ENCODE data around the gene SLC17A9.

Gene SLC17A9

GRCh38 chr20:62980380-62980960 is 28.0 kb downstream of the SLC17A9 start:
- no peaks in the 10 kb centered on the region for H3K36me3 ChIP-seq (ENCODE audit: control insufficient read depth, insufficient read depth, low read length)
- no peaks in the 10 kb centered on the region for H3K9me3 ChIP-seq (ENCODE audit: control insufficient read depth, insufficient read depth, low read depth, low read length)
- peaks cover 32% of the 10 kb centered on the region for H3K4me1 ChIP-seq (ENCODE audit: control insufficient read depth, insufficient read depth, low read length)

GRCh38 chr20:62980970-62981369 is 28.5 kb downstream of the SLC17A9 start:
- Histone ChIP-seq H3K9ac (ENCODE audit: low read length) (no peak overlapping the region), H3K4me1 (ENCODE audit: control insufficient read depth, insufficient read depth, low read length) (peaks cover 28% of the 10 kb centered on the region), H3K27me3 (ENCODE audit: control insufficient read depth, insufficient read depth, low read length) (peaks cover 33% of the 10 kb centered on the region; the same call in 1 of the 2 replicates)

More at GRCh38 chr20:62980380-62980960, 28.0 kb downstream of the SLC17A9 start:
- no peak overlapping the region for H3K27ac ChIP-seq (ENCODE audit: low read depth, low read length)
- no peak overlapping the region for H3K4me3 ChIP-seq (ENCODE audit: low read depth, low read length)
- H3K27me3 ChIP-seq (ENCODE audit: control insufficient read depth, insufficient read depth, low read length): peaks cover 38% of the 10 kb centered on the region
- H3K9ac ChIP-seq (ENCODE audit: low read length): no peak overlapping the region

GRCh38 chr20:62982124-62983075 is 29.9 kb downstream of the SLC17A9 start:
- no peaks in the 10 kb centered on the region for H3K9me3 ChIP-seq (ENCODE audit: control insufficient read depth, insufficient read depth, low read depth, low read length)
- H3K36me3 ChIP-seq (ENCODE audit: control insufficient read depth, insufficient read depth, low read length): no peaks in the 10 kb centered on the region
- H3K9ac ChIP-seq (ENCODE audit: low read length): no peak overlapping the region
- no peak overlapping the region for H3K4me3 ChIP-seq (ENCODE audit: low read depth, low read length)
- peaks cover 35% of the 10 kb centered on the region for H3K4me1 ChIP-seq (ENCODE audit: control insufficient read depth, insufficient read depth, low read length)
- H3K27me3 ChIP-seq (ENCODE audit: control insufficient read depth, insufficient read depth, low read length): peaks cover 29% of the 10 kb centered on the region; the same call in 1 of the 2 replicates
- H3K27ac ChIP-seq (ENCODE audit: low read depth, low read length): no peak overlapping the region

More at GRCh38 chr20:62980970-62981369, 28.5 kb downstream of the SLC17A9 start:
- no peaks in the 10 kb centered on the region for H3K36me3 ChIP-seq (ENCODE audit: control insufficient read depth, insufficient read depth, low read length)
- no peaks in the 10 kb centered on the region for H3K9me3 ChIP-seq (ENCODE audit: control insufficient read depth, insufficient read depth, low read depth, low read length)
- no peak overlapping the region for H3K27ac ChIP-seq (ENCODE audit: low read depth, low read length)
- no peak overlapping the region for H3K4me3 ChIP-seq (ENCODE audit: low read depth, low read length)

GRCh38 chr20:62983210-62983609 is 30.7 kb downstream of the SLC17A9 start:
- Histone ChIP-seq H3K27me3 (ENCODE audit: control insufficient read depth, insufficient read depth, low read length) (peaks cover 30% of the 10 kb centered on the region; the same call in 1 of the 2 replicates), H3K4me3 (ENCODE audit: low read depth, low read length) (no peak overlapping the region), H3K9ac (ENCODE audit: low read length) (no peak overlapping the region), H3K9me3 (ENCODE audit: control insufficient read depth, insufficient read depth, low read depth, low read length) (no peaks in the 10 kb centered on the region), H3K4me1 (ENCODE audit: control insufficient read depth, insufficient read depth, low read length) (peaks cover 35% of the 10 kb centered on the region), H3K27ac (ENCODE audit: low read depth, low read length) (no peak overlapping the region), H3K36me3 (ENCODE audit: control insufficient read depth, insufficient read depth, low read length) (no peaks in the 10 kb centered on the region)

GRCh38 chr20:62984666-62985443 is 32.3 kb downstream of the SLC17A9 start:
- Histone ChIP-seq H3K36me3 (ENCODE audit: control insufficient read depth, insufficient read depth, low read length) (no peaks in the 10 kb centered on the region), H3K27ac (ENCODE audit: low read depth, low read length) (no peak overlapping the region), H3K27me3 (ENCODE audit: control insufficient read depth, insufficient read depth, low read length) (peaks cover 26% of the 10 kb centered on the region; the same call in 1 of the 2 replicates), H3K9me3 (ENCODE audit: control insufficient read depth, insufficient read depth, low read depth, low read length) (no peaks in the 10 kb centered on the region), H3K4me1 (ENCODE audit: control insufficient read depth, insufficient read depth, low read length) (peaks cover 28% of the 10 kb centered on the region), H3K4me3 (ENCODE audit: low read depth, low read length) (no peak overlapping the region), H3K9ac (ENCODE audit: low read length) (no peak overlapping the region)

GRCh38 chr20:62985444-62985778 is 32.9 kb downstream of the SLC17A9 start:
- peaks cover 23% of the 10 kb centered on the region for H3K4me1 ChIP-seq (ENCODE audit: control insufficient read depth, insufficient read depth, low read length)
- peaks cover 25% of the 10 kb centered on the region; the same call in 1 of the 2 replicates for H3K27me3 ChIP-seq (ENCODE audit: control insufficient read depth, insufficient read depth, low read length)
- no peaks in the 10 kb centered on the region for H3K9me3 ChIP-seq (ENCODE audit: control insufficient read depth, insufficient read depth, low read depth, low read length)
- no peak overlapping the region for H3K4me3 ChIP-seq (ENCODE audit: low read depth, low read length)
- H3K36me3 ChIP-seq (ENCODE audit: control insufficient read depth, insufficient read depth, low read length): no peaks in the 10 kb centered on the region
- H3K9ac ChIP-seq (ENCODE audit: low read length): no peak overlapping the region
- no peak overlapping the region for H3K27ac ChIP-seq (ENCODE audit: low read depth, low read length)

GRCh38 chr20:62986257-62986800 is 33.8 kb downstream of the SLC17A9 start:
- H3K4me1 ChIP-seq (ENCODE audit: control insufficient read depth, insufficient read depth, low read length): peaks cover 19% of the 10 kb centered on the region
- no peaks in the 10 kb centered on the region for H3K36me3 ChIP-seq (ENCODE audit: control insufficient read depth, insufficient read depth, low read length)
- H3K9me3 ChIP-seq (ENCODE audit: control insufficient read depth, insufficient read depth, low read depth, low read length): no peaks in the 10 kb centered on the region
- no peak overlapping the region for H3K4me3 ChIP-seq (ENCODE audit: low read depth, low read length)
- H3K27me3 ChIP-seq (ENCODE audit: control insufficient read depth, insufficient read depth, low read length): peaks cover 28% of the 10 kb centered on the region; the same call in 1 of the 2 replicates
- no peak overlapping the region for H3K27ac ChIP-seq (ENCODE audit: low read depth, low read length)
- H3K9ac ChIP-seq (ENCODE audit: low read length): no peak overlapping the region

GRCh38 chr20:62987114-62987513 is 34.6 kb downstream of the SLC17A9 start:
- H3K9me3 ChIP-seq (ENCODE audit: control insufficient read depth, insufficient read depth, low read depth, low read length): no peaks in the 10 kb centered on the region
- H3K27me3 ChIP-seq (ENCODE audit: control insufficient read depth, insufficient read depth, low read length): peaks cover 34% of the 10 kb centered on the region; the same call in 1 of the 2 replicates
- H3K27ac ChIP-seq (ENCODE audit: low read depth, low read length): no peak overlapping the region
- H3K36me3 ChIP-seq (ENCODE audit: control insufficient read depth, insufficient read depth, low read length): no peaks in the 10 kb centered on the region
- H3K9ac ChIP-seq (ENCODE audit: low read length): no peak overlapping the region
- no peak overlapping the region for H3K4me3 ChIP-seq (ENCODE audit: low read depth, low read length)
- H3K4me1 ChIP-seq (ENCODE audit: control insufficient read depth, insufficient read depth, low read length): peaks cover 19% of the 10 kb centered on the region

GRCh38 chr20:62989201-62989601 is 36.7 kb downstream of the SLC17A9 start:
- Histone ChIP-seq H3K4me1 (ENCODE audit: control insufficient read depth, insufficient read depth, low read length) (peaks cover 10% of the 10 kb centered on the region), H3K36me3 (ENCODE audit: control insufficient read depth, insufficient read depth, low read length) (no peaks in the 10 kb centered on the region), H3K9me3 (ENCODE audit: control insufficient read depth, insufficient read depth, low read depth, low read length) (no peaks in the 10 kb centered on the region), H3K9ac (ENCODE audit: low read length) (no peak overlapping the region), H3K27ac (ENCODE audit: low read depth, low read length) (no peak overlapping the region), H3K4me3 (ENCODE audit: low read depth, low read length) (no peak overlapping the region), H3K27me3 (ENCODE audit: control insufficient read depth, insufficient read depth, low read length) (peaks cover 34% of the 10 kb centered on the region; the same call in 1 of the 2 replicates)

- no peak overlapping the region for H3K9ac ChIP-seq (ENCODE audit: low read length)
- no peak overlapping the region for H3K4me3 ChIP-seq (ENCODE audit: low read depth, low read length)
- peaks cover 11% of the 10 kb centered on the region for H3K4me1 ChIP-seq (ENCODE audit: control insufficient read depth, insufficient read depth, low read length)
- peaks cover 41% of the 10 kb centered on the region; the same call in 1 of the 2 replicates for H3K27me3 ChIP-seq (ENCODE audit: control insufficient read depth, insufficient read depth, low read length)
- H3K9me3 ChIP-seq (ENCODE audit: control insufficient read depth, insufficient read depth, low read depth, low read length): no peaks in the 10 kb centered on the region
- no peaks in the 10 kb centered on the region for H3K36me3 ChIP-seq (ENCODE audit: control insufficient read depth, insufficient read depth, low read length)
- H3K27ac ChIP-seq (ENCODE audit: low read depth, low read length): no peak overlapping the region
Measured at GRCh38 chr20:62990306-62990825, 37.9 kb downstream of the SLC17A9 start.
